Panc1 (cell line): ENCODE measurements around the gene SELE. TPM values are rescaled to one million over a fixed set of nuclear protein-coding genes. Genes with fewer than 3 reads are reported as not detected.

Experiments
- ATAC-seq: fragments of 200-7000 bp; cut with Tn5 transposase; 2 replicates; pipeline ENCODE4 v1.9.1; 2020; ENCODE audit warnings: mild to moderate bottlenecking, moderate library complexity
- BruUV-seq: library from RNA; stranded (reverse); fragments of 400-500 nt; replicated peaks from 2 replicates; lab custom pipeline; 2021; lab: Mats Ljungman, UMichigan
- CTCF ChIA-PET: fragments of 300-600 bp; sonication (Branson Sonifier 250); formaldehyde crosslinking; loops from one replicate; lab custom pipeline; 2022; ENCODE audit warnings: antibody characterized with exemption; lab: Charles Lee
- POLR2A ChIA-PET: fragments of 300-600 bp; sonication (Branson Sonifier 250); formaldehyde crosslinking; loops from one replicate; lab custom pipeline; 2022; ENCODE audit warnings: antibody characterized with exemption; lab: Charles Lee
- DNase-seq: peaks from one replicate; pipeline ENCODE4 v3.0.0-alpha.2; 2010; ENCODE audit warnings: low read depth, low spot score
- H3K27ac ChIP-seq: 2 replicates; pipeline ENCODE4 v1.5.1; 2011; ENCODE audit warnings: mild to moderate bottlenecking, low read length, inconsistent platforms
- H3K27me3 ChIP-seq: fragments of 200-500 bp; sonication (Bioruptor generic); 2 replicates; pipeline ENCODE4 v1.6.0; 2014; ENCODE audit warnings: low read length, inconsistent platforms; ENCODE audit not compliant: control insufficient read depth, insufficient read depth
- H3K36me3 ChIP-seq: fragments of 200-500 bp; sonication (Bioruptor generic); 2 replicates; pipeline ENCODE4 v1.5.1; 2014; ENCODE audit warnings: inconsistent platforms, mild to moderate bottlenecking, low read length, moderate library complexity; ENCODE audit not compliant: control insufficient read depth, insufficient read depth
- H3K4me1 ChIP-seq: 2 replicates; pipeline ENCODE4 v1.5.1; 2011; ENCODE audit warnings: inconsistent platforms, mild to moderate bottlenecking, low read length, moderate library complexity; ENCODE audit not compliant: control insufficient read depth, insufficient read depth
- H3K4me3 ChIP-seq, 2 experiments: 2 replicates each; pipeline ENCODE4 v1.5.1; 2011 to 2012; ENCODE audit warnings: low read depth in 2 of 2, low read length in 2 of 2, mild to moderate bottlenecking in 2 of 2, inconsistent platforms in 1 of 2, moderate library complexity in 1 of 2
- H3K9me3 ChIP-seq: fragments of 200-500 bp; sonication (Bioruptor generic); 2 replicates; pipeline ENCODE4 v1.5.1; 2014; ENCODE audit warnings: low read depth, mild to moderate bottlenecking, inconsistent platforms, low read length, moderate library complexity; ENCODE audit not compliant: control insufficient read depth, insufficient read depth
- CTCF ChIP-seq: fragments of 450-650 bp; IDR thresholded peaks from 2 replicates; pipeline ENCODE4 v1.5.1; 2017; ENCODE audit warnings: mild to moderate bottlenecking
- POLR2AphosphoS5 ChIP-seq: IDR thresholded peaks from 2 replicates; pipeline ENCODE4 v1.6.1; 2012; ENCODE audit warnings: mild to moderate bottlenecking, low read depth, low read length, moderate library complexity
- REST ChIP-seq, 2 experiments: IDR thresholded peaks; 2 replicates each; pipeline ENCODE4 v1.6.1; 2011 to 2012; ENCODE audit warnings: low read depth in 2 of 2, control low read depth in 1 of 2, low read length in 1 of 2, mild to moderate bottlenecking in 1 of 2, moderate library complexity in 1 of 2; ENCODE audit not compliant: insufficient read depth in 1 of 2
- SIN3A ChIP-seq: IDR thresholded peaks from 2 replicates; pipeline ENCODE4 v1.6.1; 2012; ENCODE audit warnings: low read depth, mild to moderate bottlenecking, low read length, moderate library complexity, borderline replicate concordance; ENCODE audit not compliant: insufficient read depth
- TCF7L2 ChIP-seq: IDR thresholded peaks from 2 replicates; pipeline ENCODE4 v1.6.1; 2011; ENCODE audit warnings: mild to moderate bottlenecking, low read depth, low read length, inconsistent platforms
- in situ Hi-C: cut with HindIII; loops from 2 replicates; pipeline ENCODE4 v1.10.0; 2016; ENCODE audit warnings: low sequenced_read_pairs, low pct_unique_long_range_greater_than_20kb
- intact Hi-C: fragments of 100-400 bp; cut with micrococcal nuclease; formaldehyde crosslinking; loops from one replicate; pipeline ENCODE4 v1.10.0; 2022; ENCODE audit not compliant: unreplicated experiment
- total RNA-seq: library from RNA; stranded (reverse); gene quantifications from one replicate; pipeline ENCODE4 v1.2.1, GENCODE V29; 2021; ENCODE audit not compliant: unreplicated experiment

The SELE gene
- total RNA-seq, 1 experiment from 2014 or later = not detected

DNA sequence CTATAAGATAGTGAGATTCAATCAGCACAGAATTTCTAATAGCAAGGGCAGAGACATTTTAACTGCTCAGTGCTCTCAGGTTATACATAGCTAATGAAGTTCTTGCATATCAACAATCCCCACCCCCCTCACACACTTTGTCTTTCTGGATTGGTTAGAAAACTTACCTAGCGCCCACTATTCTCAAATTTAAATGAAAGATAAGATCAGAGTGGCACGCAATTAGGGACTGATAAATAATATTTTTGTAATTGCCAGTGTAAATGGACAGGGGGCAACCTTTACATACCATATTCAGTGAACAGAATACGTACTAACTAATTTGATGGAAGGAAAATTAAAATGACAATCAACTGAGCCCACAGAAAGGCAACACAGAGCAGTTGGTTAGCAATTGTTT, 34.2 kb downstream of the SELE start:
- in situ Hi-C loops (no loop called here), intact Hi-C loops (no loop called here)
- DNase-seq = no peak
- POLR2A ChIA-PET = no interaction called here
- TF ChIP-seq REST (IDR thresholded peaks at IDR 0.05; ENCODE audit: insufficient read depth in 1 of 2, low read depth in 2 of 2, low read length in 1 of 2) (no peak), POLR2AphosphoS5 (no peak), TCF7L2 (no peak)
- no peak overlapping the region for H3K27ac ChIP-seq
- H3K4me3 ChIP-seq = no peak overlapping the region
- no peak for ATAC-seq
- H3K4me1 ChIP-seq = no peaks in the 10 kb centered on the region
- CTCF ChIA-PET = no interaction called here
- no peaks in the 10 kb centered on the region; the same call in none of the 2 replicates for H3K27me3 ChIP-seq
- H3K36me3 ChIP-seq = no peaks in the 10 kb centered on the region
- H3K9me3 ChIP-seq = no peaks in the 10 kb centered on the region
- no TSS peak for BruUV-seq

DNA sequence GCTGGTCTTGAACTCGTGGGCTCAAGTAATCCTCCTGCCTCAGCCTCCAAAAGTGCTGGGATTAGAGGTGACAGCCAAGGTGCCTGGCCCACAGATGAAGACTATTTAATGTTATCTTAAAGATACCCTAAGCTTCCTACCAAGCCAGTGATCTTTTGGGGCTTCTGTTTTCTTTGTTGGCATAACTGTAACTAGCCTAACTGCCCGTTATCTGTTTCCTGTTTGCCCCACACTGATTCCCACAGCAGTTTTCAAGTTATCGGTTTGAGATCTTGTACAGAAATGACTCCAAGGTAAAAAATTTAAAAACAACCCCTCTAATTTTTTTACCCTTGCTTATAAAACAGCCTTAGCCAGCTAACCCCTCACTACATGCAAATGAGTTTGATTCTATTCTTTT, 34.9 kb downstream of the SELE start:
- H3K27ac ChIP-seq = no peak overlapping the region
- no peaks in the 10 kb centered on the region for H3K36me3 ChIP-seq
- no TSS peak for BruUV-seq
- in situ Hi-C loops = no loop called here
- H3K4me3 ChIP-seq = no peak overlapping the region
- POLR2A ChIA-PET = no interaction called here
- no peaks in the 10 kb centered on the region for H3K4me1 ChIP-seq
- ATAC-seq (no peak), DNase-seq (no peak)
- no peaks in the 10 kb centered on the region for H3K9me3 ChIP-seq
- intact Hi-C loops = no loop called here
- H3K27me3 ChIP-seq = no peaks in the 10 kb centered on the region; the same call in 1 of the 2 replicates
- CTCF ChIA-PET = no interaction called here
- TF ChIP-seq CTCF (no peak), SIN3A (no peak), TCF7L2 (no peak), POLR2AphosphoS5 (no peak), REST (IDR thresholded peaks at IDR 0.05; ENCODE audit: insufficient read depth in 1 of 2, low read depth in 2 of 2, low read length in 1 of 2) (no peak)
